Ovary (tissue), 9 donors: ENCODE results near the gene HEPACAM2. TPM values are rescaled to one million over a fixed set of nuclear protein-coding genes. Genes with fewer than 3 reads are reported as not detected.

Experiments
- DNase-seq, 5 donors: peaks; one replicate each; pipeline ENCODE4 v3.0.0-alpha.2; 2019 to 2020
- H3K27ac ChIP-seq, 2 donors: fragments of 200-600 bp; one replicate each; pipeline versions ENCODE4 v1.5.1 to v1.8.0; 2019 to 2022
- H3K27me3 ChIP-seq: fragments of 200-600 bp; one replicate; pipeline ENCODE4 v1.8.0; 2022
- H3K36me3 ChIP-seq: fragments of 200-600 bp; sonication (generic); one replicate; pipeline ENCODE4 v1.5.1; 2019
- H3K4me1 ChIP-seq: one replicate; pipeline ENCODE4 v1.8.1; 2013; ENCODE audit warnings: mild to moderate bottlenecking, moderate library complexity; ENCODE audit not compliant: insufficient read depth
- H3K4me3 ChIP-seq: fragments of 200-600 bp; sonication (generic); one replicate; pipeline ENCODE4 v1.5.1; 2017
- H3K9me3 ChIP-seq, 2 donors: fragments of 200-600 bp in 1 of 2; sonication (generic) in 1 of 2; one replicate each; pipeline versions ENCODE4 v1.5.1 to v1.8.1; 2013 to 2019; ENCODE audit warnings: mild to moderate bottlenecking in 1 of 2, moderate library complexity in 1 of 2
- CTCF ChIP-seq, 3 donors: fragments of 450-650 bp in 2 of 3; fragments of 200-600 bp in 1 of 3; IDR thresholded peaks; one replicate each; pipeline versions ENCODE4 v1.5.1 to v1.8.0; 2016 to 2022; ENCODE audit warnings: antibody characterized with exemption in 3 of 3, mild to moderate bottlenecking in 1 of 3
- EP300 ChIP-seq: sonication (generic); formaldehyde crosslinking; IDR thresholded peaks from one replicate; pipeline ENCODE4 v1.6.1; 2017; ENCODE audit warnings: antibody characterized with exemption
- POLR2A ChIP-seq: fragments of 450-650 bp; IDR thresholded peaks from one replicate; pipeline ENCODE4 v1.6.1; 2017; ENCODE audit warnings: antibody characterized with exemption, mild to moderate bottlenecking, moderate library complexity
- WGBS, 3 donors: extraction: QIAGEN DNeasy Blood & Tissue Kit in 1 of 3; methylation state at CpG; one replicate each; pipeline versions ENCODE4 v1.1.5 to v1.1.7; 2013 to 2017; 5-methylcytosine and 5-hydroxymethylcytosine counted together
- intact Hi-C, 4 donors: fragments of 100-400 bp; cut with DNase I; formaldehyde crosslinking; loops; one replicate each; pipeline versions ENCODE4 v1.11.0 to v1.15.1; 2022 to 2023
- polyA plus RNA-seq, 2 donors: library from polyadenylated mRNA; stranded (reverse); fragments of 200-250 nt in 1 of 2; fragments of 350-450 nt in 1 of 2; fragmentation: Illumina TruSeq in 1 of 2; extraction: RNeasy Lipid Tissue Mini Kit (QIAGEN cat#74804) in 1 of 2; gene quantifications; one replicate each; pipeline ENCODE4 v1.2.3, GENCODE V29; 2013 to 2014
- total RNA-seq, 7 donors: library from RNA; depleted of rRNA in 2 of 7; stranded (reverse); fragments of >200 nt in 2 of 7; fragmentation: NEBNext Ultra II Directional in 3 of 7; extraction: Animal tissue kit (Norgen Biotek cat#: 25700) in 3 of 7; gene quantifications; one replicate each; pipeline versions ENCODE4 v1.1.0 to v1.2.4, GENCODE V29; 2016 to 2023
- donor health status: DM: no; HTN: no; CAD: no; lungs with moderate emphysema.
- donor health status: DM: no; HTN: no; CAD: no.
- donor health status: Bipolar disorder and iron deficiency.
- donor health status: DM: yes; HTN: yes; CAD: no.
- donor health status: DM: no; HTN: no; CAD: no.
- donor health status: DM: yes; HTN: yes; CAD: no.

The HEPACAM2 gene
- total and polyA plus RNA-seq, 9 donors = not detected

GRCh38 chr7:93142127-93142526 is 84.1 kb downstream of the HEPACAM2 start:
- Histone ChIP-seq H3K4me3 (no peak overlapping the region), H3K9me3 (peaks cover 0 to 21% of the 10 kb centered on the region in 2 donors), H3K27ac (no peak overlapping the region), H3K4me1 (peaks cover 5% of the 10 kb centered on the region), H3K27me3 (no peaks in the 10 kb centered on the region), H3K36me3 (no peaks in the 10 kb centered on the region)
- intact Hi-C loops = no loop called here
- TF ChIP-seq EP300 = no peak
- no peak for TF ChIP-seq CTCF (IDR thresholded peaks at IDR 0.05)
- TF ChIP-seq POLR2A = no peak
- no peak for DNase-seq
- 93 to 100% (median 95%) methylated on average over 1 of the region's 1 CpG for WGBS, 3 donors

- intact Hi-C loops = no loop called here
- Histone ChIP-seq H3K4me3 (no peak overlapping the region), H3K27ac (no peak overlapping the region), H3K27me3 (no peaks in the 10 kb centered on the region), H3K9me3 (peaks cover 0 to 26% of the 10 kb centered on the region in 2 donors), H3K4me1 (no peaks in the 10 kb centered on the region), H3K36me3 (no peaks in the 10 kb centered on the region)
- TF ChIP-seq EP300 (no peak), POLR2A (no peak), CTCF (IDR thresholded peaks at IDR 0.05) (no peak)
- 94 to 97% (median 96%) methylated on average over 3 of the region's 3 CpGs for WGBS, 3 donors
- no peak for DNase-seq
Measured at GRCh38 chr7:93140582-93141191, 85.6 kb downstream of the HEPACAM2 start.

GRCh38 chr7:93138576-93138975 is 87.7 kb downstream of the HEPACAM2 start:
- Histone ChIP-seq H3K27ac (no peak overlapping the region), H3K4me1 (no peaks in the 10 kb centered on the region), H3K9me3 (peaks cover 0 to 33% of the 10 kb centered on the region in 2 donors), H3K4me3 (no peak overlapping the region), H3K36me3 (no peaks in the 10 kb centered on the region), H3K27me3 (no peaks in the 10 kb centered on the region)
- WGBS, 3 donors = 91 to 96% (median 95%) methylated on average over 4 of the region's 4 CpGs
- intact Hi-C loops = no loop called here
- no peak for TF ChIP-seq POLR2A
- TF ChIP-seq EP300 = no peak
- TF ChIP-seq CTCF (IDR thresholded peaks at IDR 0.05) = no peak
- DNase-seq = no peak

Other genes with a start within 250 kb of the HEPACAM2 start
- 10 to 100 TPM in 3 of 7 donors, 1 to 10 TPM in 4; 6.8 to 10.3 (median 9.1) TPM for gene SAMD9, start 108.5 kb downstream of the HEPACAM2 start, total RNA-seq
- gene SAMD9, start 108.5 kb downstream of the HEPACAM2 start, polyA plus RNA-seq = 1 to 10 TPM; 3.3 to 7.4 TPM
- gene SAMD9L, start 78.1 kb downstream of the HEPACAM2 start, total RNA-seq = 10 to 100 TPM in 2 of 7 donors, 1 to 10 TPM in 5; 6.7 to 12.5 (median 8.7) TPM
- 10 to 100 TPM in 1 of 2 donors, 1 to 10 TPM in 1; 4.2 to 18.5 TPM for gene SAMD9L, start 78.1 kb downstream of the HEPACAM2 start, polyA plus RNA-seq
- gene VPS50, start 5.9 kb upstream of the HEPACAM2 start, total RNA-seq = 10 to 100 TPM; 17.4 to 28.6 (median 24.0) TPM
- gene VPS50, start 5.9 kb upstream of the HEPACAM2 start, polyA plus RNA-seq = 10 to 100 TPM in 1 of 2 donors, 1 to 10 TPM in 1; 7.7 to 12.2 TPM